ENCODE data around the gene SIL1. TPM values are rescaled to one million over a fixed set of nuclear protein-coding genes. Genes with fewer than 3 reads are reported as not detected.
A peak's percentile ranks its signal among the peaks of the same experiment; 100 is the strongest.
"Not testable (repeated sequence)": the region's sequence is repeated elsewhere in the genome, so short reads cannot be mapped to it uniquely, and the experiment has no call there.

The SIL1 gene
- total RNA-seq, 1 donor from 2014 or later = 41.6 TPM

DNA sequence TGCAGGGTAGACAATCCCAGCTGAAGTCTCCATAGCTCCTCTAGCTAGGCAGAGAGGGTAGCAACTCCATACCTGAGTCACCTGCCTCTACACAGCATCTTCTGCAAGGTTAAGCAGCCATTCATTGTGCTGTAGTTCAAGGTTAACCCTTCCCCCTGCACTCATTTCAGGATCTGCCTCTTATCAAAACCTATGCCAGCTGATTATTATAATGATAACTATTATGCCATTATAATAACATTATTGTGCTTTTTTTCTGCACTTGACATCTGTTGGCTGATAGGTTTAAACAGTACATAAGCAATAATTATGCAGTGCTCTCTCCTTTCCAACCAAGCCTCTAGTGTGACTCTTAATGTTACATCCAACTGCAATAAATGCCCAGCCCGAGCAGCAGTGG lies 17.3 kb downstream of the SIL1 start:
- Mint-ChIP-seq H3K4me3 (ENCODE audit: unreplicated experiment) (no peak overlapping the region), H3K27ac (ENCODE audit: unreplicated experiment) (no peak overlapping the region), H3K36me3 (ENCODE audit: low read depth, unreplicated experiment) (no peaks in the 10 kb centered on the region), H3K9me3 (ENCODE audit: unreplicated experiment) (no peaks in the 10 kb centered on the region), H3K4me1 (ENCODE audit: low read depth, unreplicated experiment) (peaks cover 37% of the 10 kb centered on the region), H3K27me3 (ENCODE audit: low read depth, unreplicated experiment) (no peaks in the 10 kb centered on the region)
- H3K79me2 ChIP-seq (ENCODE audit: insufficient read depth, low read length) = peaks cover 41% of the 10 kb centered on the region
- H2AFZ ChIP-seq (ENCODE audit: low read depth, low read length) = no peak overlapping the region
- no peak overlapping the region for H3K9ac ChIP-seq (ENCODE audit: low read length)
- H3K4me2 ChIP-seq (ENCODE audit: low read length) = no peak overlapping the region
- H4K20me1 ChIP-seq (ENCODE audit: insufficient read depth, low read length) = peaks cover 73% of the 10 kb centered on the region
- H3K4me1 ChIP-seq (ENCODE audit: insufficient read depth, low read length) = peaks cover 13% of the 10 kb centered on the region
- H3K27me3 ChIP-seq (ENCODE audit: insufficient read depth, low read length) = no peaks in the 10 kb centered on the region
- FAIRE-seq = no peak
- H3K9me3 ChIP-seq (ENCODE audit: insufficient read depth, low read depth, low read length) = no peaks in the 10 kb centered on the region
- H3K36me3 ChIP-seq (ENCODE audit: insufficient read depth, low read length) = no peaks in the 10 kb centered on the region
- no peak for TF ChIP-seq EZH2 (IDR thresholded peaks at IDR 0.05; ENCODE audit: insufficient read depth, low read length)
- TF ChIP-seq, protein P1, sequence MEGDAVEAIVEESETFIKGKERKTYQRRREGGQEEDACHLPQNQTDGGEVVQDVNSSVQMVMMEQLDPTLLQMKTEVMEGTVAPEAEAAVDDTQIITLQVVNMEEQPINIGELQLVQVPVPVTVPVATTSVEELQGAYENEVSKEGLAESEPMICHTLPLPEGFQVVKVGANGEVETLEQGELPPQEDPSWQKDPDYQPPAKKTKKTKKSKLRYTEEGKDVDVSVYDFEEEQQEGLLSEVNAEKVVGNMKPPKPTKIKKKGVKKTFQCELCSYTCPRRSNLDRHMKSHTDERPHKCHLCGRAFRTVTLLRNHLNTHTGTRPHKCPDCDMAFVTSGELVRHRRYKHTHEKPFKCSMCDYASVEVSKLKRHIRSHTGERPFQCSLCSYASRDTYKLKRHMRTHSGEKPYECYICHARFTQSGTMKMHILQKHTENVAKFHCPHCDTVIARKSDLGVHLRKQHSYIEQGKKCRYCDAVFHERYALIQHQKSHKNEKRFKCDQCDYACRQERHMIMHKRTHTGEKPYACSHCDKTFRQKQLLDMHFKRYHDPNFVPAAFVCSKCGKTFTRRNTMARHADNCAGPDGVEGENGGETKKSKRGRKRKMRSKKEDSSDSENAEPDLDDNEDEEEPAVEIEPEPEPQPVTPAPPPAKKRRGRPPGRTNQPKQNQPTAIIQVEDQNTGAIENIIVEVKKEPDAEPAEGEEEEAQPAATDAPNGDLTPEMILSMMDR (IDR thresholded peaks at IDR 0.05; ENCODE audit: insufficient read depth, low read depth, low read length) = no peak
- H3K27ac ChIP-seq (ENCODE audit: low read depth, low read length) = no peak overlapping the region
- no peak for DNase-seq (ENCODE audit: low read depth)
- H3K4me3 ChIP-seq (ENCODE audit: insufficient read depth, low read depth, low read length) = no peak overlapping the region

DNA sequence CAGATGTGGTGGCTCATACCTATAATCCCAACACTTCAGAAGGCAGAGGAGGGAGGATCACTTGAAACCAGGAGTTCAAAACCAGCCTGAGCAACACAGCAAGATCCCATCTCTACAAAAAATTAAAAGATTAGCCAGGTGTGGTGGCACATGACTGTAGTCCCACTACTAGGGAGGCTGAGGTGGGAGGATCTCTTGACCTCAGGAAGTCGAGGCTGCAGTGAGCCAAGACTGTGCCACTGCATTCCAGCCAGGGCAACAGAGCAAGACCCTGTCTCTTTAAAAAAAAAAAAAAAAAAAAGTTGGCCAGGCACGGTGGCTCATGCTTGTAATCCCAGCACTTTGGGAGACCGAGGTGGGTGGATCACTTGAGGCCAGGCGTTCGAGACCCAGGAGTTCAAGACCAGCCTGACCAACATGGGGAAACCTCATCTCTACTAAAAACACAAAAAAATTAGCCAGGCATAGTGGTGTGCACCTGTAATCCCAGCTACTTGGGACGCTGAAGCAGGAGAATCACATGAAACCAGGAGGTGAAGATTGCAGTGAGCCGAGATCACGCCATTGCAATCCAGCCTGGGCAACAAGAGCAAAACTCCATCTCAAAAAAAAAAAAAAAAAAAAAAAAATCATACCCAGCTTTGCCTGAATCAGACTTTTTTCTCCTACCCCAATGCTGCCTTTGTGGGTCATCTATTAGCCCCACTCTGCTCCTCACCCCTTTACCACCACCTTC lies 18.2 kb downstream of the SIL1 start:
- H3K4me3 ChIP-seq (ENCODE audit: insufficient read depth, low read depth, low read length); H3K9ac ChIP-seq (ENCODE audit: low read length); H3K36me3 Mint-ChIP-seq (ENCODE audit: low read depth, unreplicated experiment); H2AFZ ChIP-seq (ENCODE audit: low read depth, low read length); H3K27me3 ChIP-seq (ENCODE audit: insufficient read depth, low read length); FAIRE-seq; H3K9me3 Mint-ChIP-seq (ENCODE audit: unreplicated experiment); DNase-seq (ENCODE audit: low read depth); H3K36me3 ChIP-seq (ENCODE audit: insufficient read depth, low read length); H3K27ac ChIP-seq (ENCODE audit: low read depth, low read length); H3K27me3 Mint-ChIP-seq (ENCODE audit: low read depth, unreplicated experiment); H3K9me3 ChIP-seq (ENCODE audit: insufficient read depth, low read depth, low read length); H3K4me2 ChIP-seq (ENCODE audit: low read length): not testable (repeated sequence)
- H3K4me1 ChIP-seq (ENCODE audit: insufficient read depth, low read length) = peaks cover 13% of the 10 kb centered on the region
- peaks cover 40% of the 10 kb centered on the region for H3K79me2 ChIP-seq (ENCODE audit: insufficient read depth, low read length)
- H4K20me1 ChIP-seq (ENCODE audit: insufficient read depth, low read length) = peaks cover 70% of the 10 kb centered on the region
- Mint-ChIP-seq H3K4me3 (ENCODE audit: unreplicated experiment) (peak overlapping the region; percentile 28), H3K4me1 (ENCODE audit: low read depth, unreplicated experiment) (peaks cover 32% of the 10 kb centered on the region), H3K27ac (ENCODE audit: unreplicated experiment) (peak overlapping the region; percentile 23)

DNA sequence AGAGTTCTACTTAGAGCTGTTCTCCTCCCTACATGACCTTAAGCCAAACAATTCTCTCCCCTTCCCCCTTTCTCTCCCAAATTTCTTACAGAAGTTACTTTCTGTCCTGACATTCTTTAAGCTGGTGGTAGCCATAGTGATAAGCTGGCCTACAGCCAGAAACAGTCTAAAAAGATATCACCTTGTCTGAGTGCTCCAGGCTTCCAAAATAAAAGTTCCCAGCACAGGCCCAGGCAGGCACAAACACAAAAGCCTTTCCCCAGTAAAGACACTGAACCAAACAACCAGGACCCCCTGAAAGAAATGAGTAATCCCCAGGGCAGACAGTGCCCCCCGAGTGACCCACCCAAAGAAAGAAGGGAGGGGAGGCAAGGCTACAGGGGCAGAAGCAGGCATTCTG lies 19.2 kb downstream of the SIL1 start:
- peaks cover 70% of the 10 kb centered on the region for H4K20me1 ChIP-seq (ENCODE audit: insufficient read depth, low read length)
- no peak for TF ChIP-seq EZH2 (IDR thresholded peaks at IDR 0.05; ENCODE audit: insufficient read depth, low read length)
- TF ChIP-seq, protein P1 (IDR thresholded peaks at IDR 0.05; ENCODE audit: insufficient read depth, low read depth, low read length) = no peak
- no peak overlapping the region for H3K27ac ChIP-seq (ENCODE audit: low read depth, low read length)
- no peak overlapping the region for H3K4me3 ChIP-seq (ENCODE audit: insufficient read depth, low read depth, low read length)
- Mint-ChIP-seq H3K9me3 (ENCODE audit: unreplicated experiment) (peaks cover 4% of the 10 kb centered on the region), H3K36me3 (ENCODE audit: low read depth, unreplicated experiment) (peaks cover 4% of the 10 kb centered on the region), H3K4me1 (ENCODE audit: low read depth, unreplicated experiment) (peaks cover 32% of the 10 kb centered on the region), H3K4me3 (ENCODE audit: unreplicated experiment) (no peak overlapping the region), H3K27me3 (ENCODE audit: low read depth, unreplicated experiment) (no peaks in the 10 kb centered on the region), H3K27ac (ENCODE audit: unreplicated experiment) (peak overlapping the region; percentile 67)
- H3K9ac ChIP-seq (ENCODE audit: low read length) = no peak overlapping the region
- DNase-seq (ENCODE audit: low read depth) (peak; percentile 50), FAIRE-seq (no peak)
- no peak overlapping the region for H2AFZ ChIP-seq (ENCODE audit: low read depth, low read length)
- H3K79me2 ChIP-seq (ENCODE audit: insufficient read depth, low read length) = peaks cover 39% of the 10 kb centered on the region
- no peaks in the 10 kb centered on the region for H3K27me3 ChIP-seq (ENCODE audit: insufficient read depth, low read length)
- H3K9me3 ChIP-seq (ENCODE audit: insufficient read depth, low read depth, low read length) = no peaks in the 10 kb centered on the region
- peak overlapping the region; percentile 1 for H3K4me2 ChIP-seq (ENCODE audit: low read length)
- H3K4me1 ChIP-seq (ENCODE audit: insufficient read depth, low read length) = peaks cover 13% of the 10 kb centered on the region
- H3K36me3 ChIP-seq (ENCODE audit: insufficient read depth, low read length) = no peaks in the 10 kb centered on the region
